OCI-LY7 (cell line): ENCODE results near the gene IGFBP1.

Source experiments
- EZH2phosphoT487 ChIP-seq: fragments of 200-600 bp; sonication (generic); IDR thresholded peaks from 2 replicates; pipeline ENCODE4 v1.6.1; 2018; ENCODE audit warnings: low read depth, borderline replicate concordance, mild to moderate bottlenecking, mixed run types, antibody characterized with exemption, low read length, moderate library complexity, mixed read lengths
- TF ChIP-seq, protein P1 (sequence below): fragments of 200-600 bp; sonication (generic); conservative IDR thresholded peaks from 2 replicates; pipeline ENCODE4 v1.5.1; 2014; ENCODE audit warnings: mild to moderate bottlenecking, antibody characterized with exemption, low read length, moderate library complexity, mixed read lengths

DNA sequence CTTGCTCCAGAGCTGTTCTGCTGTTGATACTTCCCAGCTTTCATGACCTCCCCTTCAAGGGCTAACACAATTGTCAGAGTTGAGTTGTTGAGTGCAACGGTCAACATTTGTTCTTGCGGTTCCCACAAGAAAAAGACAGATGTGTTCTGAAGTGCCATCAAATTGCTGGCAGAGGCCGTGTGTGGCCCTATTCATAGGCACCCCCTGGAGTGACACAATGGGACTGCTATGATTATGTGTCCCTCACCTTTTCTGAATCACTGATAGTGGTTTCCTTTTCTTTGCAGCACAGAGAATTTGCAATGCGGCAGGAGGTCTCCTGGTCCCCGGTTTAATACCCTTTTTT, 5.8 kb upstream of the IGFBP1 start:
- TF ChIP-seq, protein P1, sequence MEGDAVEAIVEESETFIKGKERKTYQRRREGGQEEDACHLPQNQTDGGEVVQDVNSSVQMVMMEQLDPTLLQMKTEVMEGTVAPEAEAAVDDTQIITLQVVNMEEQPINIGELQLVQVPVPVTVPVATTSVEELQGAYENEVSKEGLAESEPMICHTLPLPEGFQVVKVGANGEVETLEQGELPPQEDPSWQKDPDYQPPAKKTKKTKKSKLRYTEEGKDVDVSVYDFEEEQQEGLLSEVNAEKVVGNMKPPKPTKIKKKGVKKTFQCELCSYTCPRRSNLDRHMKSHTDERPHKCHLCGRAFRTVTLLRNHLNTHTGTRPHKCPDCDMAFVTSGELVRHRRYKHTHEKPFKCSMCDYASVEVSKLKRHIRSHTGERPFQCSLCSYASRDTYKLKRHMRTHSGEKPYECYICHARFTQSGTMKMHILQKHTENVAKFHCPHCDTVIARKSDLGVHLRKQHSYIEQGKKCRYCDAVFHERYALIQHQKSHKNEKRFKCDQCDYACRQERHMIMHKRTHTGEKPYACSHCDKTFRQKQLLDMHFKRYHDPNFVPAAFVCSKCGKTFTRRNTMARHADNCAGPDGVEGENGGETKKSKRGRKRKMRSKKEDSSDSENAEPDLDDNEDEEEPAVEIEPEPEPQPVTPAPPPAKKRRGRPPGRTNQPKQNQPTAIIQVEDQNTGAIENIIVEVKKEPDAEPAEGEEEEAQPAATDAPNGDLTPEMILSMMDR = no peak
- no peak for TF ChIP-seq EZH2phosphoT487
